ENCODE results near the gene CELF1.

DNA sequence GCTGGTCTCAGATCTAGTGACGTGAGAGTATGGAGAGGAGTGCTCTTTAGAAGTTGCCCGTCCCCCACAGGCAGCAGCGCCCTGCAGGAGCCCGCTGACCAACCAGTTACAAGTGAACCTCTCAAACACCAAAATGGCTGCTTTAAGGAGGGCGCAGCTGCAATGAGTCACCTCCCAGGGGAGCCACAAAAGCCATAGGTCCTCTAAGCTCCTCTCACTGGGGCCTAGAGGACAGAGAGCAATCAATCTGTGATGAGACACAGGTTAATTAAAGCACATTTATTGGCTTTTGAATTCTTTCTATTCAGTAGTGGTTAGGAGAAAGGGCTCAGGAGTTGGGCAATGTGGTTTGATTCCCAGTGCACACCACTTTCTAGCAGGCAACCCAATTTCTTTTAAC lies 88.4 kb downstream of the CELF1 start:
- TF ChIP-seq EZH2phosphoT487 (IDR thresholded peaks at IDR 0.05; ENCODE audit: low read depth, severe bottlenecking, unreplicated experiment): no peak
- TF ChIP-seq, protein P1, sequence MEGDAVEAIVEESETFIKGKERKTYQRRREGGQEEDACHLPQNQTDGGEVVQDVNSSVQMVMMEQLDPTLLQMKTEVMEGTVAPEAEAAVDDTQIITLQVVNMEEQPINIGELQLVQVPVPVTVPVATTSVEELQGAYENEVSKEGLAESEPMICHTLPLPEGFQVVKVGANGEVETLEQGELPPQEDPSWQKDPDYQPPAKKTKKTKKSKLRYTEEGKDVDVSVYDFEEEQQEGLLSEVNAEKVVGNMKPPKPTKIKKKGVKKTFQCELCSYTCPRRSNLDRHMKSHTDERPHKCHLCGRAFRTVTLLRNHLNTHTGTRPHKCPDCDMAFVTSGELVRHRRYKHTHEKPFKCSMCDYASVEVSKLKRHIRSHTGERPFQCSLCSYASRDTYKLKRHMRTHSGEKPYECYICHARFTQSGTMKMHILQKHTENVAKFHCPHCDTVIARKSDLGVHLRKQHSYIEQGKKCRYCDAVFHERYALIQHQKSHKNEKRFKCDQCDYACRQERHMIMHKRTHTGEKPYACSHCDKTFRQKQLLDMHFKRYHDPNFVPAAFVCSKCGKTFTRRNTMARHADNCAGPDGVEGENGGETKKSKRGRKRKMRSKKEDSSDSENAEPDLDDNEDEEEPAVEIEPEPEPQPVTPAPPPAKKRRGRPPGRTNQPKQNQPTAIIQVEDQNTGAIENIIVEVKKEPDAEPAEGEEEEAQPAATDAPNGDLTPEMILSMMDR (IDR thresholded peaks at IDR 0.05; ENCODE audit: poor library complexity): no peak

All from hepatocyte (in vitro differentiated cells).